SU-DHL-6 (cell line): Measurements from ENCODE around the gene INVS.
A peak's percentile ranks its signal among the peaks of the same experiment; 100 is the strongest.
"Not testable (repeated sequence)": the region's sequence is repeated elsewhere in the genome, so short reads cannot be mapped to it uniquely, and the experiment has no call there.

Source experiments
- H2AFZ ChIP-seq: fragments of 200-600 bp; sonication (generic); 2 replicates; pipeline ENCODE4 v1.6.1; 2014; ENCODE audit warnings: low read depth, mild to moderate bottlenecking, moderate library complexity, mixed read lengths, antibody characterized with exemption, low read length; ENCODE audit not compliant: severe bottlenecking
- H3F3A ChIP-seq: fragments of 200-600 bp; shearing (Covaris generic); 2 replicates; pipeline ENCODE4 v1.6.0; 2016; ENCODE audit warnings: antibody characterized with exemption, mild to moderate bottlenecking; ENCODE audit not compliant: insufficient read depth
- H3K27ac ChIP-seq: fragments of 200-600 bp; sonication (generic); 2 replicates; pipeline ENCODE4 v1.5.1; 2016; ENCODE audit warnings: low read depth, mild to moderate bottlenecking, low read length, moderate library complexity, mixed read lengths
- H3K27me3 ChIP-seq: fragments of 200-600 bp; sonication (generic), shearing (Covaris generic); 2 replicates; pipeline ENCODE4 v1.6.0; 2014; ENCODE audit warnings: mild to moderate bottlenecking, low read length
- H3K36me3 ChIP-seq: fragments of 200-600 bp; sonication (generic); 2 replicates; pipeline ENCODE4 v1.6.1; 2014; ENCODE audit warnings: mild to moderate bottlenecking, low read length, mixed read lengths
- H3K4me2 ChIP-seq: fragments of 300-600, 200-600 bp; shearing (Covaris generic), sonication (generic); 2 replicates; pipeline ENCODE4 v1.6.0; 2014; ENCODE audit warnings: low read length, low read depth, mild to moderate bottlenecking; ENCODE audit not compliant: poor library complexity, severe bottlenecking
- H3K4me3 ChIP-seq: fragments of 200-600 bp; sonication (generic); 2 replicates; pipeline ENCODE4 v1.5.1; 2014; ENCODE audit warnings: antibody characterized with exemption, low read length, mild to moderate bottlenecking, mixed read lengths; ENCODE audit not compliant: insufficient read depth, poor library complexity, severe bottlenecking
- H3K79me2 ChIP-seq: fragments of 200-600 bp; sonication (generic); 2 replicates; pipeline ENCODE4 v1.6.1; 2014; ENCODE audit warnings: mild to moderate bottlenecking, low read length, moderate library complexity; ENCODE audit not compliant: insufficient read depth
- H3K9ac ChIP-seq: fragments of 200-600 bp; sonication (generic); 2 replicates; pipeline ENCODE4 v1.7.0; 2014; ENCODE audit warnings: mild to moderate bottlenecking, low read length
- H3K9me2 ChIP-seq: fragments of 200-600 bp; sonication (generic); replicated peaks from 2 replicates; pipeline ENCODE4 v1.6.1; 2014; ENCODE audit warnings: low read length; ENCODE audit not compliant: insufficient read depth
- H3K9me3 ChIP-seq: fragments of 200-600 bp; sonication (generic); 2 replicates; pipeline ENCODE4 v1.6.1; 2014; ENCODE audit warnings: low read length, mixed read lengths; ENCODE audit not compliant: insufficient read depth
- H4K20me1 ChIP-seq: fragments of 200-600 bp; sonication (generic); 2 replicates; pipeline ENCODE4 v1.6.1; 2014; ENCODE audit warnings: low read depth, mild to moderate bottlenecking, antibody characterized with exemption, low read length, moderate library complexity, mixed read lengths
- CTCF ChIP-seq: fragments of 200-600 bp; sonication (generic); IDR thresholded peaks from one replicate; pipeline ENCODE4 v1.5.1; 2017; ENCODE audit warnings: antibody characterized with exemption, mild to moderate bottlenecking, low read length, moderate library complexity; ENCODE audit not compliant: insufficient read depth, poor library complexity, severe bottlenecking
- EZH2phosphoT487 ChIP-seq: fragments of 200-600 bp; sonication (generic), shearing (Covaris generic); conservative IDR thresholded peaks from 2 replicates; pipeline ENCODE4 v1.6.1; 2018; ENCODE audit warnings: mild to moderate bottlenecking, antibody characterized with exemption, low read length, moderate library complexity, mixed read lengths

INVS gene

GRCh38 chr9:100322954-100323536 is 224.0 kb downstream of the INVS start:
- Histone ChIP-seq H2AFZ (no peak overlapping the region), H3K27ac (no peak overlapping the region), H4K20me1 (peaks cover 8% of the 10 kb centered on the region; the same call in 1 of the 2 replicates), H3K4me3 (no peak overlapping the region), H3K9me3 (no peaks in the 10 kb centered on the region), H3K9me2 (no peaks in the 10 kb centered on the region), H3K4me2 (no peak overlapping the region), H3K36me3 (peaks cover 72% of the 10 kb centered on the region), H3F3A (peaks cover 35% of the 10 kb centered on the region), H3K79me2 (peaks cover 14% of the 10 kb centered on the region; the same call in 1 of the 2 replicates), H3K9ac (no peak overlapping the region), H3K27me3 (no peaks in the 10 kb centered on the region)
- TF ChIP-seq CTCF (peak; percentile 58), EZH2phosphoT487 (no peak)

GRCh38 chr9:100324594-100325200 is 225.7 kb downstream of the INVS start:
- peaks cover 8% of the 10 kb centered on the region; the same call in 1 of the 2 replicates for H4K20me1 ChIP-seq

GRCh38 chr9:100338736-100339135 is 239.7 kb downstream of the INVS start:
- not testable (repeated sequence) for H3K27ac ChIP-seq, H3F3A ChIP-seq, H3K27me3 ChIP-seq, H3K4me2 ChIP-seq, H3K9me3 ChIP-seq, H3K9me2 ChIP-seq, H2AFZ ChIP-seq, H3K9ac ChIP-seq, H3K4me3 ChIP-seq
- H3K36me3 ChIP-seq, result peaks cover 27% of the 10 kb centered on the region; the same call in 1 of the 2 replicates
- peaks cover 18% of the 10 kb centered on the region; the same call in 1 of the 2 replicates for H4K20me1 ChIP-seq
- peaks cover 73% of the 10 kb centered on the region for H3K79me2 ChIP-seq

More at GRCh38 chr9:100324594-100325200, 225.7 kb downstream of the INVS start:
- no peaks in the 10 kb centered on the region for H3K27me3 ChIP-seq
- TF ChIP-seq CTCF (peak; percentile 22), EZH2phosphoT487 (no peak)
- H3K9ac ChIP-seq, result no peak overlapping the region
- H3K9me3 ChIP-seq, result no peaks in the 10 kb centered on the region
- no peak overlapping the region for H3K27ac ChIP-seq
- peaks cover 35% of the 10 kb centered on the region for H3F3A ChIP-seq
- H3K79me2 ChIP-seq, result peaks cover 15% of the 10 kb centered on the region
- peaks cover 79% of the 10 kb centered on the region for H3K36me3 ChIP-seq
- H2AFZ ChIP-seq, result no peak overlapping the region
- H3K4me2 ChIP-seq, result no peak overlapping the region
- no peaks in the 10 kb centered on the region for H3K9me2 ChIP-seq
- H3K4me3 ChIP-seq, result no peak overlapping the region

- no peaks in the 10 kb centered on the region for H3K9me2 ChIP-seq
- H3K36me3 ChIP-seq, result peaks cover 38% of the 10 kb centered on the region; the same call in 1 of the 2 replicates
- H3K4me2 ChIP-seq, result no peak overlapping the region
- no peak overlapping the region for H3K27ac ChIP-seq
- peaks cover 18% of the 10 kb centered on the region; the same call in 1 of the 2 replicates for H4K20me1 ChIP-seq
- H3K9me3 ChIP-seq, result no peaks in the 10 kb centered on the region
- no peak for TF ChIP-seq CTCF
- no peak for TF ChIP-seq EZH2phosphoT487
- H3K9ac ChIP-seq, result no peak overlapping the region
- no peak overlapping the region for H2AFZ ChIP-seq
- no peaks in the 10 kb centered on the region for H3F3A ChIP-seq
- no peaks in the 10 kb centered on the region for H3K27me3 ChIP-seq
- H3K4me3 ChIP-seq, result no peak overlapping the region
- H3K79me2 ChIP-seq, result peaks cover 83% of the 10 kb centered on the region
These were observed 241.2 kb downstream of the INVS start for GRCh38 chr9:100340224-100340623.
